Heart left ventricle (tissue), 16 donors: ENCODE data around the gene SERAC1. TPM values are rescaled to one million over a fixed set of nuclear protein-coding genes. Genes with fewer than 3 reads are reported as not detected.
A peak's percentile ranks its signal among the peaks of the same experiment; 100 is the strongest.

Experiments used
- ATAC-seq, 4 donors: fragments of 200-7000 bp; cut with Tn5 transposase; one replicate each; pipeline ENCODE4 v1.9.1; 2020 to 2022; ENCODE audit warnings: moderate library complexity in 4 of 4, mild to moderate bottlenecking in 3 of 4, moderate number of reproducible peaks in 1 of 4
- DNase-seq, 5 donors: peaks; one replicate each; pipeline ENCODE4 v3.0.0-alpha.2; 2020
- H3K27ac ChIP-seq, 12 donors: fragments of 200-600 bp; sonication (generic) in 4 of 12; one replicate each; pipeline versions ENCODE4 v1.5.0 to v1.8.0; 2016 to 2022; ENCODE audit warnings: mild to moderate bottlenecking in 2 of 12
- H3K27me3 ChIP-seq, 9 donors: fragments of 200-600 bp; sonication (generic) in 2 of 9; one replicate each; pipeline versions ENCODE4 v1.5.1 to v1.8.0; 2016 to 2022; ENCODE audit warnings: mild to moderate bottlenecking in 3 of 9
- H3K36me3 ChIP-seq, 9 donors: fragments of 200-600 bp; sonication (generic) in 2 of 9; one replicate each; pipeline versions ENCODE4 v1.5.0 to v1.8.0; 2018 to 2022; ENCODE audit warnings: mild to moderate bottlenecking in 2 of 9
- H3K4me1 ChIP-seq, 12 donors: fragments of 200-600 bp; sonication (generic) in 4 of 12; one replicate each; pipeline versions ENCODE4 v1.5.0 to v1.8.0; 2016 to 2022; ENCODE audit warnings: mild to moderate bottlenecking in 3 of 12
- H3K4me3 ChIP-seq, 12 donors: fragments of 200-600 bp; sonication (generic) in 4 of 12; one replicate each; pipeline versions ENCODE4 v1.5.0 to v1.8.0; 2017 to 2022; ENCODE audit warnings: mild to moderate bottlenecking in 9 of 12, moderate library complexity in 4 of 12
- H3K9me3 ChIP-seq, 12 donors: fragments of 200-600 bp; sonication (generic) in 4 of 12; one replicate each; pipeline versions ENCODE4 v1.5.0 to v1.8.0; 2016 to 2022; ENCODE audit warnings: mild to moderate bottlenecking in 1 of 12
- POLR2A ChIP-seq, 2 donors: fragments of 450-650 bp; IDR thresholded peaks; one replicate each; pipeline ENCODE4 v1.6.1; 2017; ENCODE audit warnings: antibody characterized with exemption in 2 of 2, mild to moderate bottlenecking in 2 of 2, moderate library complexity in 2 of 2
- WGBS, 4 donors: extraction: QIAGEN DNeasy Blood & Tissue Kit in 2 of 4; methylation state at CpG; one replicate each; pipeline versions ENCODE4 v1.1.5 to v1.1.7; 2013 to 2018; 5-methylcytosine and 5-hydroxymethylcytosine counted together
- intact Hi-C, 10 donors: fragments of 100-400 bp; cut with DNase I; formaldehyde crosslinking; loops; one replicate each; pipeline versions ENCODE4 v1.11.1 to v1.14.2; 2022
- polyA plus RNA-seq, 2 donors: library from polyadenylated mRNA; stranded (reverse); fragments of 200-250 nt; gene quantifications; one replicate each; pipeline ENCODE4 v1.2.3, GENCODE V29; 2013
- total RNA-seq, 9 donors: library from RNA; depleted of rRNA in 2 of 9; stranded (reverse); fragments of >200 nt in 2 of 9; fragmentation: NEBNext Ultra II Directional in 3 of 9; extraction: Animal tissue kit (Norgen Biotek cat#: 25700) in 3 of 9; gene quantifications; one replicate each; pipeline versions ENCODE4 v1.1.0 to v1.2.4, GENCODE V29; 2016 to 2023
- TF ChIP-seq, protein P1 (sequence below), 12 donors: fragments of 200-600 bp; sonication (generic) in 4 of 12; IDR thresholded peaks; one replicate each; pipeline versions ENCODE4 v1.5.0 to v1.8.0; 2018 to 2022; ENCODE audit warnings: antibody characterized with exemption in 12 of 12, mild to moderate bottlenecking in 5 of 12
- donor health status: ischemic (EF 13 %, LVEDD 7.1; RV severe dilation, severe dysfunction).
- donor health status: healthy with polysubstance abuse.
- donor health status: DM: no; HTN: yes; CAD: no.
- donor health status: DM: no; HTN: no; CAD: no.
- donor health status: ischemic (EF 25% LVEDD 6.9; RV normal size, moderate dysfunction).
- donor health status: ischemic (EF 25% LVEDD 5.7; RV mildly dilated, moderate dysfunction).
- donor health status: healthy.
- donor health status: DM: yes; HTN: yes; CAD: no.
- donor health status: ischemic (EF 35%, LVEDD 5.7; RV mildly dilated, moderate dysfunction).
- donor health status: nonischemic (EF 11% LVEDD 7.7; RV severe dilation, severe dysfunction).
- donor health status: DM: yes; HTN: yes; CAD: no.
- donor health status: PGD.
- donor health status: ischemic (EF 29% LVEDD 5.4; RV normal size, mild dysfunction).
- donor health status: nonischemic (EF 23%, LVEDD 6.1; RV moderate dilation, normal function).

The SERAC1 gene
- total and polyA plus RNA-seq, 11 donors = 1.5 to 7.0 (median 5.5) TPM

- 86 to 91% (median 90%) methylated on average over 19 to 23 of the region's 23 CpGs for WGBS, 4 donors
- H3K27ac ChIP-seq = no peak overlapping the region
- DNase-seq (no peak), ATAC-seq (no peak)
- H3K9me3 ChIP-seq = no peaks in the 10 kb centered on the region
- no peak overlapping the region for H3K4me3 ChIP-seq
- no peaks in the 10 kb centered on the region for H3K27me3 ChIP-seq
- intact Hi-C loops = no loop called here
- H3K4me1 ChIP-seq = peaks cover 0 to 9% (median 0%) of the 10 kb centered on the region in 12 donors
- TF ChIP-seq, protein P1, sequence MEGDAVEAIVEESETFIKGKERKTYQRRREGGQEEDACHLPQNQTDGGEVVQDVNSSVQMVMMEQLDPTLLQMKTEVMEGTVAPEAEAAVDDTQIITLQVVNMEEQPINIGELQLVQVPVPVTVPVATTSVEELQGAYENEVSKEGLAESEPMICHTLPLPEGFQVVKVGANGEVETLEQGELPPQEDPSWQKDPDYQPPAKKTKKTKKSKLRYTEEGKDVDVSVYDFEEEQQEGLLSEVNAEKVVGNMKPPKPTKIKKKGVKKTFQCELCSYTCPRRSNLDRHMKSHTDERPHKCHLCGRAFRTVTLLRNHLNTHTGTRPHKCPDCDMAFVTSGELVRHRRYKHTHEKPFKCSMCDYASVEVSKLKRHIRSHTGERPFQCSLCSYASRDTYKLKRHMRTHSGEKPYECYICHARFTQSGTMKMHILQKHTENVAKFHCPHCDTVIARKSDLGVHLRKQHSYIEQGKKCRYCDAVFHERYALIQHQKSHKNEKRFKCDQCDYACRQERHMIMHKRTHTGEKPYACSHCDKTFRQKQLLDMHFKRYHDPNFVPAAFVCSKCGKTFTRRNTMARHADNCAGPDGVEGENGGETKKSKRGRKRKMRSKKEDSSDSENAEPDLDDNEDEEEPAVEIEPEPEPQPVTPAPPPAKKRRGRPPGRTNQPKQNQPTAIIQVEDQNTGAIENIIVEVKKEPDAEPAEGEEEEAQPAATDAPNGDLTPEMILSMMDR (IDR thresholded peaks at IDR 0.05) = no peak
- no peak for TF ChIP-seq POLR2A (IDR thresholded peaks at IDR 0.05)
- peaks cover 0 to 92% (median 67%) of the 10 kb centered on the region in 9 donors for H3K36me3 ChIP-seq
These were observed 84.4 kb downstream of the SERAC1 start for GRCh38 chr6:158083455-158084325.

DNA sequence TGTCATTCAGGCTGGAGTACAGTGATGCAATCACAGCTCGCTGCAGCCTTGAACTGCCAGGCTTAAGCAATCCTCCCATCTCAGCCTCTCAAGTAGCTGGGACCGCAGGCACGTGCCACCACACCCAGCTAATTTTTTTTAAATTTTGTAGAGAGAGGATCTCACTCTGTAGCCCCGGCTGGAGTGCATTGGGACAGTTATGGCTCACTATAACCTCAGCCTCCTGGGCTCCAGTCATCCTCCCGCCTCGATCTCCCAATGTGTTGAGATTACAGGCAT, 86.5 kb downstream of the SERAC1 start:
- WGBS, 4 donors = 92 to 95% (median 92%) methylated on average over 6 of the region's 6 CpGs
- Histone ChIP-seq H3K27ac (no peak overlapping the region), H3K4me1 (peaks cover 0 to 5% (median 0%) of the 10 kb centered on the region in 12 donors), H3K36me3 (peaks cover 0 to 99% (median 81%) of the 10 kb centered on the region in 9 donors), H3K9me3 (no peaks in the 10 kb centered on the region), H3K27me3 (no peaks in the 10 kb centered on the region), H3K4me3 (no peak overlapping the region)
- DNase-seq = peak in 1 of 5 donors; percentile 33
- intact Hi-C loops = no loop called here
- no peak for TF ChIP-seq POLR2A (IDR thresholded peaks at IDR 0.05)
- TF ChIP-seq, protein P1 (IDR thresholded peaks at IDR 0.05) = no peak
- no peak for ATAC-seq

GRCh38 chr6:158080849-158081656, 87.0 kb downstream of the SERAC1 start:
- no peak overlapping the region for H3K27ac ChIP-seq
- no peak overlapping the region for H3K4me3 ChIP-seq
- no peak for TF ChIP-seq POLR2A (IDR thresholded peaks at IDR 0.05)
- TF ChIP-seq, protein P1 (IDR thresholded peaks at IDR 0.05) = no peak
- H3K36me3 ChIP-seq = peaks cover 0 to 100% (median 82%) of the 10 kb centered on the region in 9 donors
- peaks cover 0 to 5% (median 0%) of the 10 kb centered on the region in 12 donors for H3K4me1 ChIP-seq
- H3K9me3 ChIP-seq = no peaks in the 10 kb centered on the region
- intact Hi-C loops = no loop called here
- 83 to 88% (median 86%) methylated on average over 18 of the region's 18 CpGs for WGBS, 4 donors
- DNase-seq = peak in 1 of 5 donors; percentile 33
- no peaks in the 10 kb centered on the region for H3K27me3 ChIP-seq
- no peak for ATAC-seq

GRCh38 chr6:158078320-158078719, 89.7 kb downstream of the SERAC1 start:
- TF ChIP-seq, protein P1 (IDR thresholded peaks at IDR 0.05) = no peak
- TF ChIP-seq POLR2A (IDR thresholded peaks at IDR 0.05) = no peak
- Histone ChIP-seq H3K4me1 (peaks cover 0 to 7% (median 0%) of the 10 kb centered on the region in 12 donors), H3K9me3 (no peaks in the 10 kb centered on the region), H3K27me3 (no peaks in the 10 kb centered on the region), H3K27ac (no peak overlapping the region), H3K4me3 (no peak overlapping the region), H3K36me3 (peaks cover 0 to 99% (median 60%) of the 10 kb centered on the region in 9 donors)
- no peak for ATAC-seq
- DNase-seq = no peak
- intact Hi-C loops = loop anchor here in 4 of 10 donors (10.0 kb wide), 3 partner anchors 144 to 764 kb away; no protein-coding TSS in a partner anchor
- WGBS, 4 donors = 80 to 90% (median 85%) methylated on average over 7 of the region's 7 CpGs
